GM12892 (cell line): Measurements from ENCODE around the gene C12orf56.

Experiments
- POLR2A ChIP-seq: IDR thresholded peaks from 2 replicates; pipeline ENCODE4 v1.6.1; 2011; ENCODE audit warnings: low read depth, low read length, control low read depth
- POLR2AphosphoS5 ChIP-seq: IDR thresholded peaks from 2 replicates; pipeline ENCODE4 v1.6.1; 2011; ENCODE audit warnings: low read depth, low read length, control low read depth

- TF ChIP-seq POLR2A: no peak
- no peak for TF ChIP-seq POLR2AphosphoS5
Measured at GRCh38 chr12:64229796-64230195, 160.8 kb downstream of the C12orf56 start.
